Neural progenitor cell (in vitro differentiated cells): Measurements from ENCODE around the gene FOSB. TPM values are rescaled to one million over a fixed set of nuclear protein-coding genes. Genes with fewer than 3 reads are reported as not detected.

Experiments used
- DNase-seq: peaks from one replicate; pipeline ENCODE4 v3.0.0-alpha.2; 2016; ENCODE audit warnings: low spot score
- H2AFZ ChIP-seq: fragments of 200-600 bp; sonication (generic); replicated peaks from 2 replicates; pipeline ENCODE4 v1.6.1; 2016; ENCODE audit warnings: antibody characterized with exemption
- H3F3A ChIP-seq: fragments of 200-600 bp; sonication (generic); 2 replicates; pipeline ENCODE4 v1.6.1; 2016; ENCODE audit warnings: antibody characterized with exemption, low read depth
- H3K27ac ChIP-seq: fragments of 200-600 bp; sonication (generic); 2 replicates; pipeline ENCODE4 v1.5.1; 2016; ENCODE audit warnings: mild to moderate bottlenecking
- H3K27me3 ChIP-seq: fragments of 200-600 bp; sonication (generic); 2 replicates; pipeline ENCODE4 v1.6.1; 2016; ENCODE audit warnings: mild to moderate bottlenecking, moderate library complexity
- H3K36me3 ChIP-seq: fragments of 200-600 bp; sonication (generic); 2 replicates; pipeline ENCODE4 v1.5.1; 2016
- H3K4me1 ChIP-seq: fragments of 200-600 bp; sonication (generic); 2 replicates; pipeline ENCODE4 v1.6.1; 2016; ENCODE audit warnings: mixed run types
- H3K4me2 ChIP-seq: fragments of 200-600 bp; sonication (generic); 2 replicates; pipeline ENCODE4 v1.6.1; 2016
- H3K4me3 ChIP-seq: fragments of 200-600 bp; sonication (generic); 2 replicates; pipeline ENCODE4 v1.5.1; 2016
- H3K79me2 ChIP-seq: fragments of 200-600 bp; sonication (generic); 2 replicates; pipeline ENCODE4 v1.6.1; 2016; ENCODE audit warnings: low read depth
- H3K9ac ChIP-seq: fragments of 200-600 bp; sonication (generic); 2 replicates; pipeline ENCODE4 v1.6.1; 2016
- H3K9me3 ChIP-seq: fragments of 200-600 bp; sonication (generic); 2 replicates; pipeline ENCODE4 v1.5.1; 2016; ENCODE audit warnings: low read depth
- H4K20me1 ChIP-seq: fragments of 200-600 bp; sonication (generic); 2 replicates; pipeline ENCODE4 v1.6.1; 2016; ENCODE audit warnings: low read depth
- H3K27ac Mint-ChIP-seq: 3 replicates; pipeline ENCODE4 v1.8.0; 2021; ENCODE audit warnings: mixed read lengths
- H3K27me3 Mint-ChIP-seq: 2 replicates; pipeline ENCODE4 v1.8.0; 2022; ENCODE audit warnings: low read depth, mild to moderate bottlenecking, inconsistent platforms, moderate library complexity, mixed read lengths; ENCODE audit not compliant: insufficient read depth
- H3K36me3 Mint-ChIP-seq: 3 replicates; pipeline ENCODE4 v1.8.0; 2021; ENCODE audit warnings: mixed read lengths
- H3K4me1 Mint-ChIP-seq: 3 replicates; pipeline ENCODE4 v1.8.0; 2021; ENCODE audit warnings: mixed read lengths
- H3K4me3 Mint-ChIP-seq: 3 replicates; pipeline ENCODE4 v1.8.0; 2021; ENCODE audit warnings: mild to moderate bottlenecking, moderate library complexity, mixed read lengths
- H3K9me3 Mint-ChIP-seq: 3 replicates; pipeline ENCODE4 v1.8.0; 2020; ENCODE audit warnings: mixed read lengths
- CTCF ChIP-seq: fragments of 200-600 bp; sonication (generic); IDR thresholded peaks from 2 replicates; pipeline ENCODE4 v1.5.1; 2017; ENCODE audit warnings: antibody characterized with exemption, mild to moderate bottlenecking
- EZH2 ChIP-seq: fragments of 200-600 bp; sonication (generic); IDR thresholded peaks from 2 replicates; pipeline ENCODE4 v1.6.1; 2017; ENCODE audit warnings: antibody characterized with exemption, mild to moderate bottlenecking, moderate library complexity
- EZH2phosphoT487 ChIP-seq: fragments of 200-600 bp; sonication (generic); IDR thresholded peaks from 2 replicates; pipeline ENCODE4 v1.6.1; 2017; ENCODE audit warnings: antibody characterized with exemption
- total RNA-seq: library from RNA; depleted of rRNA; stranded (reverse); fragments of >200 nt; gene quantifications from 2 replicates; pipeline ENCODE4 v1.2.3, GENCODE V29; 2015; ENCODE audit warnings: low replicate concordance

The FOSB gene
- total RNA-seq, 1 donor from 2014 or later = 2.3 TPM

- peaks cover 37% of the 10 kb centered on the region for H3K27me3 Mint-ChIP-seq
- peak overlapping the region; percentile 70 for H3K4me3 ChIP-seq
- H3K36me3 Mint-ChIP-seq = no peaks in the 10 kb centered on the region
- H3K4me3 Mint-ChIP-seq = peak overlapping the region; percentile 92
- H3K4me2 ChIP-seq = peak overlapping the region; percentile 97
- H3K27ac Mint-ChIP-seq = peak overlapping the region; percentile 81
- no peaks in the 10 kb centered on the region for H3K9me3 ChIP-seq
- peaks cover 11% of the 10 kb centered on the region for H3K4me1 ChIP-seq
- H3F3A ChIP-seq = peaks cover 21% of the 10 kb centered on the region
- no peaks in the 10 kb centered on the region for H3K9me3 Mint-ChIP-seq
- peak overlapping the region; percentile 43 for H2AFZ ChIP-seq
- peaks cover 40% of the 10 kb centered on the region for H3K27me3 ChIP-seq
- peaks cover 8% of the 10 kb centered on the region for H4K20me1 ChIP-seq
- peak; percentile 98 for DNase-seq
- no peaks in the 10 kb centered on the region for H3K79me2 ChIP-seq
- TF ChIP-seq CTCF (peak; percentile 8), EZH2 (no peak), EZH2phosphoT487 (no peak)
- H3K36me3 ChIP-seq = no peaks in the 10 kb centered on the region
- H3K4me1 Mint-ChIP-seq = peaks cover 48% of the 10 kb centered on the region
- peak overlapping the region; percentile 8 for H3K27ac ChIP-seq
- H3K9ac ChIP-seq = peak overlapping the region; percentile 10
Observed at GRCh38 chr19:45469132-45469944, 1.5 kb downstream of the FOSB start.

GRCh38 chr19:45469945-45470761 lies 2.4 kb downstream of the FOSB start:
- TF ChIP-seq CTCF (no peak), EZH2phosphoT487 (no peak), EZH2 (no peak)

DNA sequence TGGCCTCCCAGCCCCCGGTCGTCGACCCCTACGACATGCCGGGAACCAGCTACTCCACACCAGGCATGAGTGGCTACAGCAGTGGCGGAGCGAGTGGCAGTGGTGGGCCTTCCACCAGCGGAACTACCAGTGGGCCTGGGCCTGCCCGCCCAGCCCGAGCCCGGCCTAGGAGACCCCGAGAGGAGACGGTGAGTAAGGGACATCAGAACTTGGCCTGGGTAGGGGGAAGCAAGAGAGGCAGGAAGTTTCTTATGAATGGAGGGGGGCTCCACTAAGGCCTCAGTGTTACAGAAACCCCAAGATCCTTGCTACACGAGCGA lies 2.9 kb downstream of the FOSB start:
- peaks cover 39% of the 10 kb centered on the region for H3K4me1 Mint-ChIP-seq
- Histone ChIP-seq H3K79me2 (no peaks in the 10 kb centered on the region), H3K9ac (no peak overlapping the region), H4K20me1 (peaks cover 8% of the 10 kb centered on the region), H3K36me3 (no peaks in the 10 kb centered on the region), H3K27ac (no peak overlapping the region), H3K4me2 (no peak overlapping the region), H3K27me3 (peaks cover 39% of the 10 kb centered on the region), H3K4me1 (peaks cover 11% of the 10 kb centered on the region), H2AFZ (no peak overlapping the region), H3K9me3 (no peaks in the 10 kb centered on the region), H3F3A (peaks cover 15% of the 10 kb centered on the region), H3K4me3 (no peak overlapping the region)
- H3K27me3 Mint-ChIP-seq = peaks cover 41% of the 10 kb centered on the region
- H3K36me3 Mint-ChIP-seq = no peaks in the 10 kb centered on the region
- H3K27ac Mint-ChIP-seq = peak overlapping the region; percentile 33
- peak overlapping the region; percentile 92 for H3K4me3 Mint-ChIP-seq
- TF ChIP-seq EZH2phosphoT487 = no peak
- TF ChIP-seq CTCF = no peak
- TF ChIP-seq EZH2 = no peak
- no peak for DNase-seq
- H3K9me3 Mint-ChIP-seq = no peaks in the 10 kb centered on the region

More at GRCh38 chr19:45469945-45470761, 2.4 kb downstream of the FOSB start:
- no peak overlapping the region for H2AFZ ChIP-seq
- no peaks in the 10 kb centered on the region for H3K36me3 ChIP-seq
- no peak overlapping the region for H3K27ac ChIP-seq
- Mint-ChIP-seq H3K36me3 (no peaks in the 10 kb centered on the region), H3K27ac (peak overlapping the region; percentile 81), H3K27me3 (peaks cover 38% of the 10 kb centered on the region), H3K4me3 (peak overlapping the region; percentile 92), H3K9me3 (no peaks in the 10 kb centered on the region), H3K4me1 (peaks cover 42% of the 10 kb centered on the region)
- no peaks in the 10 kb centered on the region for H3K9me3 ChIP-seq
- H3K4me2 ChIP-seq = peak overlapping the region; percentile 97
- peaks cover 11% of the 10 kb centered on the region for H3K4me1 ChIP-seq
- peak overlapping the region; percentile 70 for H3K4me3 ChIP-seq
- no peak for DNase-seq
- peaks cover 40% of the 10 kb centered on the region for H3K27me3 ChIP-seq
- peaks cover 20% of the 10 kb centered on the region for H3F3A ChIP-seq
- no peaks in the 10 kb centered on the region for H3K79me2 ChIP-seq
- peaks cover 8% of the 10 kb centered on the region for H4K20me1 ChIP-seq
- H3K9ac ChIP-seq = no peak overlapping the region
